Neural cell (in vitro differentiated cells): ENCODE data around the gene NSMCE1. TPM values are rescaled to one million over a fixed set of nuclear protein-coding genes. Genes with fewer than 3 reads are reported as not detected.

Experiments used
- H2AFZ ChIP-seq: fragments of 200-600, 300-800 bp; sonication (generic), shearing (Covaris generic); 2 replicates; pipeline ENCODE4 v1.6.0; 2014; ENCODE audit warnings: low read depth, mild to moderate bottlenecking, antibody characterized with exemption, low read length, moderate library complexity
- H3F3A ChIP-seq: fragments of 200-600 bp; shearing (Covaris generic); 2 replicates; pipeline ENCODE4 v1.6.1; 2016; ENCODE audit warnings: mild to moderate bottlenecking, moderate library complexity, mixed read lengths, antibody characterized with exemption, low read length; ENCODE audit not compliant: insufficient read depth, poor library complexity, severe bottlenecking
- H3K27ac ChIP-seq: fragments of 200-600, 300-800 bp; sonication (generic), shearing (Covaris generic); 2 replicates; pipeline ENCODE4 v1.5.1; 2014; ENCODE audit warnings: mild to moderate bottlenecking, low read length, moderate library complexity
- H3K27me3 ChIP-seq: fragments of 300-800, 200-600 bp; sonication (generic), shearing (Covaris generic); 2 replicates; pipeline ENCODE4 v1.6.0; 2014; ENCODE audit warnings: mild to moderate bottlenecking, low read depth, low read length, moderate library complexity; ENCODE audit not compliant: insufficient read depth
- H3K36me3 ChIP-seq: fragments of 300-800, 200-600 bp; sonication (generic), shearing (Covaris generic); 2 replicates; pipeline ENCODE4 v1.5.1; 2014; ENCODE audit warnings: mild to moderate bottlenecking, antibody characterized with exemption, low read length, moderate library complexity; ENCODE audit not compliant: insufficient read depth
- H3K4me2 ChIP-seq: fragments of 300-800, 200-600 bp; sonication (generic), shearing (Covaris generic); 2 replicates; pipeline ENCODE4 v1.6.0; 2014; ENCODE audit warnings: mild to moderate bottlenecking, low read length
- H3K4me3 ChIP-seq: fragments of 300-800, 200-600 bp; sonication (generic), shearing (Covaris generic); 2 replicates; pipeline ENCODE4 v1.5.1; 2014; ENCODE audit warnings: mild to moderate bottlenecking, low read length, moderate library complexity
- H3K79me2 ChIP-seq: fragments of 200-600 bp; shearing (Covaris generic); replicated peaks from 2 replicates; pipeline ENCODE4 v1.6.0; 2014; ENCODE audit warnings: mild to moderate bottlenecking, low read length, moderate library complexity; ENCODE audit not compliant: insufficient read depth
- H3K9ac ChIP-seq: fragments of 300-800, 200-600 bp; sonication (generic), shearing (Covaris generic); 2 replicates; pipeline ENCODE4 v1.6.1; 2016; ENCODE audit warnings: mild to moderate bottlenecking, low read length, mixed read lengths
- H3K9me2 ChIP-seq: fragments of 200-600 bp; shearing (Covaris generic); 2 replicates; pipeline ENCODE4 v1.6.1; 2016; ENCODE audit warnings: mild to moderate bottlenecking, low read length, mixed read lengths; ENCODE audit not compliant: insufficient read depth
- H3K9me3 ChIP-seq: fragments of 200-600, 300-800 bp; sonication (generic), shearing (Covaris generic); 2 replicates; pipeline ENCODE4 v1.6.1; 2016; ENCODE audit warnings: mild to moderate bottlenecking, mixed run types, low read length, moderate library complexity, mixed read lengths
- H4K20me1 ChIP-seq: fragments of 200-600 bp; shearing (Covaris generic); 2 replicates; pipeline ENCODE4 v1.6.1; 2016; ENCODE audit warnings: mild to moderate bottlenecking, mixed run types; ENCODE audit not compliant: insufficient read depth
- EP300 ChIP-seq: fragments of 450-650 bp; conservative IDR thresholded peaks from 2 replicates; pipeline ENCODE4 v1.6.1; 2014; ENCODE audit warnings: antibody characterized with exemption, mild to moderate bottlenecking, moderate library complexity; ENCODE audit not compliant: poor library complexity, severe bottlenecking
- EZH2 ChIP-seq: fragments of 200-600, 300-800 bp; shearing (Covaris generic), sonication (generic); IDR thresholded peaks from 2 replicates; pipeline ENCODE4 v1.6.1; 2014; ENCODE audit warnings: antibody characterized with exemption, low read length, borderline replicate concordance, mild to moderate bottlenecking; ENCODE audit not compliant: insufficient read depth, poor library complexity, severe bottlenecking
- MXI1 ChIP-seq: fragments of 450-650 bp; conservative IDR thresholded peaks from 2 replicates; pipeline ENCODE4 v1.6.1; 2014; ENCODE audit warnings: antibody characterized with exemption, mild to moderate bottlenecking; ENCODE audit not compliant: poor library complexity, severe bottlenecking
- POLR2AphosphoS5 ChIP-seq: IDR thresholded peaks from 2 replicates; pipeline ENCODE4 v1.6.1; 2012
- RAD21 ChIP-seq: fragments of 450-650 bp; conservative IDR thresholded peaks from 2 replicates; pipeline ENCODE4 v1.6.1; 2014; ENCODE audit warnings: antibody characterized with exemption, mild to moderate bottlenecking, moderate library complexity
- SMC3 ChIP-seq: fragments of 450-650 bp; conservative IDR thresholded peaks from 2 replicates; pipeline ENCODE4 v1.6.1; 2014; ENCODE audit warnings: antibody characterized with exemption, mild to moderate bottlenecking, moderate library complexity; ENCODE audit not compliant: poor library complexity
- TAF1 ChIP-seq: IDR thresholded peaks from 2 replicates; pipeline ENCODE4 v1.6.1; 2012; ENCODE audit warnings: low read depth
- polyA plus RNA-seq: library from polyadenylated mRNA; depleted of rRNA; stranded (reverse); fragments of >200 nt; gene quantifications from 2 replicates; pipeline ENCODE4 v1.2.3, GENCODE V29; 2014
- TF ChIP-seq, protein P1 (sequence below): fragments of 450-650 bp; IDR thresholded peaks from 2 replicates; pipeline ENCODE4 v1.5.1; 2014; ENCODE audit warnings: antibody characterized with exemption, mild to moderate bottlenecking, moderate library complexity; ENCODE audit not compliant: poor library complexity, severe bottlenecking
- TF ChIP-seq, protein P2 (sequence below): IDR thresholded peaks from 2 replicates; pipeline ENCODE4 v1.6.1; 2012; ENCODE audit warnings: borderline replicate concordance

Gene NSMCE1
- polyA plus RNA-seq, 1 donor from 2014 or later: 11.5 TPM

DNA sequence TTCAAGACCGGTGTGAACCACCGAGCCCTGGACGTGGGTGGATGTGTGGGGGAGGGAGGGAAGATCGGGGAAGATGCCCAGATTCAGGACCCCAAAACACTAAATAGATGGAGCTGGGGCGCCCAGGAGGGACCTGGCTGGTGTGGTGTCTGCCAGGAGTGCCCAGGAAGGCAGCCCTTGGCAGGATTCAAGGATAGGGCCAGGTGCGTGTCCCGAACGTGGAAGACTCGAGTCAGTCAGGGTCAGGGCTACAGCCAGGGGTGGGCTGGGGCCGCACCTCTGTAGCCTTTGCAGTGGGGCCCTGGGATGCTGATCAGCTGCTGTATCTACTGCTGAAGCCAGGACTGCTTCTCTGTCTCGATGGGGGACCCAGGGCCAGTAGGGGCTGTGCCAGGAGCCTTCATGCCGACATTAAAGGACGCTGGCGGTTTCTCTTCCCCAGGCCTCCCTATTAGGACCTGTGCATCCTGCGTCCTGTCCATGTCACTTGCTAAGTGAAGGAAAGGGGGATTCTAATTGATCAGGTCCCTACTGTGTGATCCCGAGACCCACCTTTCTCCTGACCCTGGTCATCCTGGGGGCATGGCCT is 52.2 kb downstream of the NSMCE1 start:
- Histone ChIP-seq H3K27me3 (no peaks in the 10 kb centered on the region), H3K9me2 (no peaks in the 10 kb centered on the region), H2AFZ (no peak overlapping the region), H3K27ac (no peak overlapping the region), H4K20me1 (no peaks in the 10 kb centered on the region), H3K79me2 (no peaks in the 10 kb centered on the region), H3K4me3 (no peak overlapping the region), H3K9ac (no peak overlapping the region), H3K4me2 (no peak overlapping the region), H3K36me3 (no peaks in the 10 kb centered on the region), H3K9me3 (no peaks in the 10 kb centered on the region), H3F3A (no peaks in the 10 kb centered on the region)
- TF ChIP-seq, protein P1, sequence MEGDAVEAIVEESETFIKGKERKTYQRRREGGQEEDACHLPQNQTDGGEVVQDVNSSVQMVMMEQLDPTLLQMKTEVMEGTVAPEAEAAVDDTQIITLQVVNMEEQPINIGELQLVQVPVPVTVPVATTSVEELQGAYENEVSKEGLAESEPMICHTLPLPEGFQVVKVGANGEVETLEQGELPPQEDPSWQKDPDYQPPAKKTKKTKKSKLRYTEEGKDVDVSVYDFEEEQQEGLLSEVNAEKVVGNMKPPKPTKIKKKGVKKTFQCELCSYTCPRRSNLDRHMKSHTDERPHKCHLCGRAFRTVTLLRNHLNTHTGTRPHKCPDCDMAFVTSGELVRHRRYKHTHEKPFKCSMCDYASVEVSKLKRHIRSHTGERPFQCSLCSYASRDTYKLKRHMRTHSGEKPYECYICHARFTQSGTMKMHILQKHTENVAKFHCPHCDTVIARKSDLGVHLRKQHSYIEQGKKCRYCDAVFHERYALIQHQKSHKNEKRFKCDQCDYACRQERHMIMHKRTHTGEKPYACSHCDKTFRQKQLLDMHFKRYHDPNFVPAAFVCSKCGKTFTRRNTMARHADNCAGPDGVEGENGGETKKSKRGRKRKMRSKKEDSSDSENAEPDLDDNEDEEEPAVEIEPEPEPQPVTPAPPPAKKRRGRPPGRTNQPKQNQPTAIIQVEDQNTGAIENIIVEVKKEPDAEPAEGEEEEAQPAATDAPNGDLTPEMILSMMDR: no peak
- no peak for TF ChIP-seq SMC3
- TF ChIP-seq TAF1: no peak
- TF ChIP-seq EZH2: no peak
- no peak for TF ChIP-seq POLR2AphosphoS5
- TF ChIP-seq RAD21: no peak
- no peak for TF ChIP-seq MXI1
- TF ChIP-seq, protein P2, sequence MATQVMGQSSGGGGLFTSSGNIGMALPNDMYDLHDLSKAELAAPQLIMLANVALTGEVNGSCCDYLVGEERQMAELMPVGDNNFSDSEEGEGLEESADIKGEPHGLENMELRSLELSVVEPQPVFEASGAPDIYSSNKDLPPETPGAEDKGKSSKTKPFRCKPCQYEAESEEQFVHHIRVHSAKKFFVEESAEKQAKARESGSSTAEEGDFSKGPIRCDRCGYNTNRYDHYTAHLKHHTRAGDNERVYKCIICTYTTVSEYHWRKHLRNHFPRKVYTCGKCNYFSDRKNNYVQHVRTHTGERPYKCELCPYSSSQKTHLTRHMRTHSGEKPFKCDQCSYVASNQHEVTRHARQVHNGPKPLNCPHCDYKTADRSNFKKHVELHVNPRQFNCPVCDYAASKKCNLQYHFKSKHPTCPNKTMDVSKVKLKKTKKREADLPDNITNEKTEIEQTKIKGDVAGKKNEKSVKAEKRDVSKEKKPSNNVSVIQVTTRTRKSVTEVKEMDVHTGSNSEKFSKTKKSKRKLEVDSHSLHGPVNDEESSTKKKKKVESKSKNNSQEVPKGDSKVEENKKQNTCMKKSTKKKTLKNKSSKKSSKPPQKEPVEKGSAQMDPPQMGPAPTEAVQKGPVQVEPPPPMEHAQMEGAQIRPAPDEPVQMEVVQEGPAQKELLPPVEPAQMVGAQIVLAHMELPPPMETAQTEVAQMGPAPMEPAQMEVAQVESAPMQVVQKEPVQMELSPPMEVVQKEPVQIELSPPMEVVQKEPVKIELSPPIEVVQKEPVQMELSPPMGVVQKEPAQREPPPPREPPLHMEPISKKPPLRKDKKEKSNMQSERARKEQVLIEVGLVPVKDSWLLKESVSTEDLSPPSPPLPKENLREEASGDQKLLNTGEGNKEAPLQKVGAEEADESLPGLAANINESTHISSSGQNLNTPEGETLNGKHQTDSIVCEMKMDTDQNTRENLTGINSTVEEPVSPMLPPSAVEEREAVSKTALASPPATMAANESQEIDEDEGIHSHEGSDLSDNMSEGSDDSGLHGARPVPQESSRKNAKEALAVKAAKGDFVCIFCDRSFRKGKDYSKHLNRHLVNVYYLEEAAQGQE: no peak
- TF ChIP-seq EP300: no peak

DNA sequence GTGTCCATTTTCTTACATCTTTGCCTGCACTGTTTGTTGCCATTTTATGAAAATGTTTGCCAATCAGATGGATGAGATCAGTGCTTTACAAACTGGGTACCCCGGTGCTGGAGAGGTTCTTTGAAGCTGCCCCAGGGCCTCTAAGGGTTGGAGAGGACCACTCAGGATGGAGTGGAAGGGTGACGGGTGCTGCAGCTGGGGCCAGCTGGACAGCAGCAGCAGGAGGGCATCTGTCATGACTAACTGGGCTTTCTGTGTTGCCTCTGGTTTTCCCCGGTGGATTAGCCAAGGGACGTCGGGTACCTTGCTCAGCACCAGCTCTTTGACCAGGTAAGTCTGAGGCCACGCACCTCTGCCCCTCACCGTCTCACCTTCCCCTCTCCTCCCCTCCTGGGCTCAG is 52.9 kb downstream of the NSMCE1 start:
- Histone ChIP-seq H3K79me2 (no peaks in the 10 kb centered on the region), H3K4me3 (no peak overlapping the region), H3K9me2 (no peaks in the 10 kb centered on the region), H3K36me3 (no peaks in the 10 kb centered on the region), H3K9ac (no peak overlapping the region), H3K27ac (no peak overlapping the region), H3K27me3 (no peaks in the 10 kb centered on the region), H3K4me2 (no peak overlapping the region), H3K9me3 (no peaks in the 10 kb centered on the region), H2AFZ (no peak overlapping the region), H4K20me1 (no peaks in the 10 kb centered on the region), H3F3A (no peaks in the 10 kb centered on the region)
- no peak for TF ChIP-seq POLR2AphosphoS5
- TF ChIP-seq, protein P1: no peak
- no peak for TF ChIP-seq EZH2
- no peak for TF ChIP-seq TAF1
- TF ChIP-seq MXI1: no peak
- TF ChIP-seq SMC3: no peak
- TF ChIP-seq EP300: no peak
- TF ChIP-seq RAD21: no peak
- TF ChIP-seq, protein P2: no peak
